Measurements from ENCODE around the gene TPRN. TPM values are rescaled to one million over a fixed set of nuclear protein-coding genes. Genes with fewer than 3 reads are reported as not detected.
A peak's percentile ranks its signal among the peaks of the same experiment; 100 is the strongest.

TPRN gene
- total and polyA plus RNA-seq, 9 of the 15 experiments (the other 6 are each of a cell fraction or from before 2014, with no cell fraction given), result 0.31 to 31.9 (median 4.4) TPM

DNA sequence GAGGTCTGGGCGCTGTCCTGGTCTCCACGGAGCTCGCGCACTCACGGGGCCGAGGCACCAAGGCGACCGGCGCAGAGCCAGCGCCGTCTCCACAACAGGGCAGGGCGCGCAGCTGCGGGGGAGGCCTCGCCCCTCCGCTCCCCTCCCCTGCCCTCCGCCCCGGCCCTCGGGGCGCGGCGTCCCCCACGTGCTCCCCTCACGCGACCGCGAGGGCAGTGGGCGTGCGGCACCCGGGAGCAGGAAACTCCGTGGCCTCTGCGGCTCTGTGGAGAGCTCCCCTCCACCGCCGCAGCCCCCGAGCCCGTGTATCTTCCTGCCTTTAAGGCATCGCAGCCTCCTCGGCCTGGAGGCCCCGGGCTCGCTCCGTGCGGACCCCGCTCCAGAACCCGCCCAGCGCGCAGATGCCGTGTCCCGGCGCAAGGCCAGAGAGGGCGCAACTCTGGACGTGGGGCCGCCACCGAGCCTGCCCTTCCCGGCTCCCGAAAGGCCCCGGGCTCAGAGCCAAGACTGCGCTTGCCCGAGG is 39.8 kb upstream of the TPRN start (continued):
- TF ChIP-seq, protein P1, sequence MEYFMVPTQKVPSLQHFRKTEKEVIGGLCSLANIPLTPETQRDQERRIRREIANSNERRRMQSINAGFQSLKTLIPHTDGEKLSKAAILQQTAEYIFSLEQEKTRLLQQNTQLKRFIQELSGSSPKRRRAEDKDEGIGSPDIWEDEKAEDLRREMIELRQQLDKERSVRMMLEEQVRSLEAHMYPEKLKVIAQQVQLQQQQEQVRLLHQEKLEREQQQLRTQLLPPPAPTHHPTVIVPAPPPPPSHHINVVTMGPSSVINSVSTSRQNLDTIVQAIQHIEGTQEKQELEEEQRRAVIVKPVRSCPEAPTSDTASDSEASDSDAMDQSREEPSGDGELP (CRISPR knock-in tag; IDR thresholded peaks at IDR 0.05; ENCODE audit: borderline replicate concordance), result peak; percentile 82
- peak; percentile 94 for TF ChIP-seq NFIC (IDR thresholded peaks at IDR 0.05)
- no peak for TF ChIP-seq PHTF2 (CRISPR knock-in tag; IDR thresholded peaks at IDR 0.05)
- TF ChIP-seq MYBL2 (IDR thresholded peaks at IDR 0.05; ENCODE audit: low read depth), result no peak
- 0 out of 2 replicates have a peak, but pooled peaks have one; percentile 30 for TF ChIP-seq MYBL2 (CRISPR knock-in tag; IDR thresholded peaks at IDR 0.05; ENCODE audit: borderline replicate concordance)
- TF ChIP-seq ZKSCAN3 (CRISPR knock-in tag; IDR thresholded peaks at IDR 0.05), result no peak
- peak; percentile 92 for TF ChIP-seq CXXC5 (CRISPR knock-in tag; IDR thresholded peaks at IDR 0.05)
- 0 out of 2 replicates have a peak, but pooled peaks have one; percentile 31 for TF ChIP-seq ELF4 (CRISPR knock-in tag; IDR thresholded peaks at IDR 0.05)
- TF ChIP-seq ZNF224 (CRISPR knock-in tag; IDR thresholded peaks at IDR 0.05), result 0 out of 2 replicates have a peak, but pooled peaks have one; percentile 31
- peak; percentile 93; the same call in 1 of the 2 replicates for TF ChIP-seq CBX1 (IDR thresholded peaks at IDR 0.05; ENCODE audit: low read depth)
- TF ChIP-seq, protein P2, sequence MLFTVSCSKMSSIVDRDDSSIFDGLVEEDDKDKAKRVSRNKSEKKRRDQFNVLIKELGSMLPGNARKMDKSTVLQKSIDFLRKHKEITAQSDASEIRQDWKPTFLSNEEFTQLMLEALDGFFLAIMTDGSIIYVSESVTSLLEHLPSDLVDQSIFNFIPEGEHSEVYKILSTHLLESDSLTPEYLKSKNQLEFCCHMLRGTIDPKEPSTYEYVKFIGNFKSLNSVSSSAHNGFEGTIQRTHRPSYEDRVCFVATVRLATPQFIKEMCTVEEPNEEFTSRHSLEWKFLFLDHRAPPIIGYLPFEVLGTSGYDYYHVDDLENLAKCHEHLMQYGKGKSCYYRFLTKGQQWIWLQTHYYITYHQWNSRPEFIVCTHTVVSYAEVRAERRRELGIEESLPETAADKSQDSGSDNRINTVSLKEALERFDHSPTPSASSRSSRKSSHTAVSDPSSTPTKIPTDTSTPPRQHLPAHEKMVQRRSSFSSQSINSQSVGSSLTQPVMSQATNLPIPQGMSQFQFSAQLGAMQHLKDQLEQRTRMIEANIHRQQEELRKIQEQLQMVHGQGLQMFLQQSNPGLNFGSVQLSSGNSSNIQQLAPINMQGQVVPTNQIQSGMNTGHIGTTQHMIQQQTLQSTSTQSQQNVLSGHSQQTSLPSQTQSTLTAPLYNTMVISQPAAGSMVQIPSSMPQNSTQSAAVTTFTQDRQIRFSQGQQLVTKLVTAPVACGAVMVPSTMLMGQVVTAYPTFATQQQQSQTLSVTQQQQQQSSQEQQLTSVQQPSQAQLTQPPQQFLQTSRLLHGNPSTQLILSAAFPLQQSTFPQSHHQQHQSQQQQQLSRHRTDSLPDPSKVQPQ (CRISPR knock-in tag; IDR thresholded peaks at IDR 0.05; ENCODE audit: borderline replicate concordance), result peak; percentile 75; the same call in 1 of the 2 replicates
- no peak for TF ChIP-seq ZC3H8 (IDR thresholded peaks at IDR 0.05)
- TF ChIP-seq, protein P3, sequence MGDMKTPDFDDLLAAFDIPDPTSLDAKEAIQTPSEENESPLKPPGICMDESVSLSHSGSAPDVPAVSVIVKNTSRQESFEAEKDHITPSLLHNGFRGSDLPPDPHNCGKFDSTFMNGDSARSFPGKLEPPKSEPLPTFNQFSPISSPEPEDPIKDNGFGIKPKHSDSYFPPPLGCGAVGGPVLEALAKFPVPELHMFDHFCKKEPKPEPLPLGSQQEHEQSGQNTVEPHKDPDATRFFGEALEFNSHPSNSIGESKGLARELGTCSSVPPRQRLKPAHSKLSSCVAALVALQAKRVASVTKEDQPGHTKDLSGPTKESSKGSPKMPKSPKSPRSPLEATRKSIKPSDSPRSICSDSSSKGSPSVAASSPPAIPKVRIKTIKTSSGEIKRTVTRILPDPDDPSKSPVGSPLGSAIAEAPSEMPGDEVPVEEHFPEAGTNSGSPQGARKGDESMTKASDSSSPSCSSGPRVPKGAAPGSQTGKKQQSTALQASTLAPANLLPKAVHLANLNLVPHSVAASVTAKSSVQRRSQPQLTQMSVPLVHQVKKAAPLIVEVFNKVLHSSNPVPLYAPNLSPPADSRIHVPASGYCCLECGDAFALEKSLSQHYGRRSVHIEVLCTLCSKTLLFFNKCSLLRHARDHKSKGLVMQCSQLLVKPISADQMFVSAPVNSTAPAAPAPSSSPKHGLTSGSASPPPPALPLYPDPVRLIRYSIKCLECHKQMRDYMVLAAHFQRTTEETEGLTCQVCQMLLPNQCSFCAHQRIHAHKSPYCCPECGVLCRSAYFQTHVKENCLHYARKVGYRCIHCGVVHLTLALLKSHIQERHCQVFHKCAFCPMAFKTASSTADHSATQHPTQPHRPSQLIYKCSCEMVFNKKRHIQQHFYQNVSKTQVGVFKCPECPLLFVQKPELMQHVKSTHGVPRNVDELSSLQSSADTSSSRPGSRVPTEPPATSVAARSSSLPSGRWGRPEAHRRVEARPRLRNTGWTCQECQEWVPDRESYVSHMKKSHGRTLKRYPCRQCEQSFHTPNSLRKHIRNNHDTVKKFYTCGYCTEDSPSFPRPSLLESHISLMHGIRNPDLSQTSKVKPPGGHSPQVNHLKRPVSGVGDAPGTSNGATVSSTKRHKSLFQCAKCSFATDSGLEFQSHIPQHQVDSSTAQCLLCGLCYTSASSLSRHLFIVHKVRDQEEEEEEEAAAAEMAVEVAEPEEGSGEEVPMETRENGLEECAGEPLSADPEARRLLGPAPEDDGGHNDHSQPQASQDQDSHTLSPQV (IDR thresholded peaks at IDR 0.05), result no peak
- no peak for TF ChIP-seq ZZZ3 (IDR thresholded peaks at IDR 0.05)
- TF ChIP-seq GTF2A2 (tag; IDR thresholded peaks at IDR 0.05), result no peak
- TF ChIP-seq, protein P4, sequence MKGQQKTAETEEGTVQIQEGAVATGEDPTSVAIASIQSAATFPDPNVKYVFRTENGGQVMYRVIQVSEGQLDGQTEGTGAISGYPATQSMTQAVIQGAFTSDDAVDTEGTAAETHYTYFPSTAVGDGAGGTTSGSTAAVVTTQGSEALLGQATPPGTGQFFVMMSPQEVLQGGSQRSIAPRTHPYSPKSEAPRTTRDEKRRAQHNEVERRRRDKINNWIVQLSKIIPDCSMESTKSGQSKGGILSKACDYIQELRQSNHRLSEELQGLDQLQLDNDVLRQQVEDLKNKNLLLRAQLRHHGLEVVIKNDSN (CRISPR knock-in tag; IDR thresholded peaks at IDR 0.05), result peak; percentile 77
- TF ChIP-seq, protein P5, sequence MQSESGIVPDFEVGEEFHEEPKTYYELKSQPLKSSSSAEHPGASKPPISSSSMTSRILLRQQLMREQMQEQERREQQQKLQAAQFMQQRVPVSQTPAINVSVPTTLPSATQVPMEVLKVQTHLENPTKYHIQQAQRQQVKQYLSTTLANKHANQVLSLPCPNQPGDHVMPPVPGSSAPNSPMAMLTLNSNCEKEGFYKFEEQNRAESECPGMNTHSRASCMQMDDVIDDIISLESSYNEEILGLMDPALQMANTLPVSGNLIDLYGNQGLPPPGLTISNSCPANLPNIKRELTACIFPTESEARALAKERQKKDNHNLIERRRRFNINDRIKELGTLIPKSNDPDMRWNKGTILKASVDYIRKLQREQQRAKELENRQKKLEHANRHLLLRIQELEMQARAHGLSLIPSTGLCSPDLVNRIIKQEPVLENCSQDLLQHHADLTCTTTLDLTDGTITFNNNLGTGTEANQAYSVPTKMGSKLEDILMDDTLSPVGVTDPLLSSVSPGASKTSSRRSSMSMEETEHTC (IDR thresholded peaks at IDR 0.05), result peak; percentile 33; the same call in 1 of the 2 replicates
